GM18498 (cell line): ENCODE data around the gene LRRFIP1.

ENCODE experiments used
- ATAC-seq: cut with Tn5 transposase; IDR thresholded peaks from one replicate; pipeline ENCODE4 v1.9.1; 2021; ENCODE audit warnings: mild to moderate bottlenecking, moderate library complexity; ENCODE audit not compliant: unreplicated experiment

LRRFIP1 gene

GRCh38 chr2:237816531-237816930 is 189.1 kb downstream of the LRRFIP1 start:
- no peak for ATAC-seq

- ATAC-seq: no peak
Observed at GRCh38 chr2:237818066-237818473, 190.7 kb downstream of the LRRFIP1 start.

- ATAC-seq: no peak
Observed at GRCh38 chr2:237819231-237819630, 191.8 kb downstream of the LRRFIP1 start.

GRCh38 chr2:237820421-237820820 is 193.0 kb downstream of the LRRFIP1 start:
- no peak for ATAC-seq

GRCh38 chr2:237823544-237823943 is 196.2 kb downstream of the LRRFIP1 start:
- ATAC-seq: no peak

- ATAC-seq: no peak
Observed at GRCh38 chr2:237824085-237824484, 196.7 kb downstream of the LRRFIP1 start.

GRCh38 chr2:237827421-237827987 is 200.1 kb downstream of the LRRFIP1 start:
- ATAC-seq: no peak
